Parathyroid adenoma (tissue), 2 donors: ENCODE results near the gene WNK2.

ENCODE experiments used
- H2AFZ ChIP-seq: fragments of 300-600 bp; sonication (generic); one replicate; pipeline ENCODE4 v1.7.0; 2017; ENCODE audit warnings: antibody characterized with exemption, mild to moderate bottlenecking
- H3K27ac ChIP-seq: fragments of 300-600 bp; sonication (generic); one replicate; pipeline ENCODE4 v1.7.0; 2017
- H3K27me3 ChIP-seq: fragments of 300-600 bp; sonication (generic); one replicate; pipeline ENCODE4 v1.7.0; 2017; ENCODE audit warnings: low read length; ENCODE audit not compliant: control insufficient read depth, insufficient read depth
- H3K36me3 ChIP-seq: fragments of 300-600 bp; sonication (generic); one replicate; pipeline ENCODE4 v1.7.0; 2017; ENCODE audit warnings: low read length; ENCODE audit not compliant: control insufficient read depth, insufficient read depth
- H3K4me1 ChIP-seq: fragments of 300-600 bp; sonication (generic); one replicate; pipeline ENCODE4 v1.7.0; 2017; ENCODE audit warnings: control low read depth
- H3K4me2 ChIP-seq: fragments of 300-600 bp; sonication (generic); one replicate; pipeline ENCODE4 v1.7.0; 2017; ENCODE audit warnings: low read length
- H3K4me3 ChIP-seq: fragments of 300-600 bp; sonication (generic); one replicate; pipeline ENCODE4 v1.7.0; 2017; ENCODE audit warnings: low read depth, low read length
- H3K79me2 ChIP-seq: fragments of 300-600 bp; sonication (generic); one replicate; pipeline ENCODE4 v1.7.0; 2017; ENCODE audit warnings: control low read depth
- H3K9ac ChIP-seq: fragments of 300-600 bp; sonication (generic); one replicate; pipeline ENCODE4 v1.7.0; 2017; ENCODE audit warnings: mild to moderate bottlenecking
- H3K9me3 ChIP-seq: fragments of 300-600 bp; sonication (generic); one replicate; pipeline ENCODE4 v1.7.0; 2017; ENCODE audit warnings: low read length; ENCODE audit not compliant: control insufficient read depth
- CTCF ChIP-seq: fragments of 300-600 bp; sonication (generic); IDR thresholded peaks from one replicate; pipeline ENCODE4 v1.7.0; 2017; ENCODE audit warnings: antibody characterized with exemption, mild to moderate bottlenecking
- donor health status: primary hyperparathyroidism.

The WNK2 gene

GRCh38 chr9:93164085-93164484 lies 19.9 kb upstream of the WNK2 start:
- Histone ChIP-seq H3K79me2 (no peaks in the 10 kb centered on the region), H3K27me3 (no peaks in the 10 kb centered on the region), H3K4me2 (no peak overlapping the region), H3K9me3 (no peaks in the 10 kb centered on the region), H3K9ac (no peak overlapping the region), H3K36me3 (no peaks in the 10 kb centered on the region), H2AFZ (no peak overlapping the region), H3K4me1 (no peaks in the 10 kb centered on the region), H3K4me3 (no peak overlapping the region), H3K27ac (no peak overlapping the region)
- TF ChIP-seq CTCF, result no peak

DNA sequence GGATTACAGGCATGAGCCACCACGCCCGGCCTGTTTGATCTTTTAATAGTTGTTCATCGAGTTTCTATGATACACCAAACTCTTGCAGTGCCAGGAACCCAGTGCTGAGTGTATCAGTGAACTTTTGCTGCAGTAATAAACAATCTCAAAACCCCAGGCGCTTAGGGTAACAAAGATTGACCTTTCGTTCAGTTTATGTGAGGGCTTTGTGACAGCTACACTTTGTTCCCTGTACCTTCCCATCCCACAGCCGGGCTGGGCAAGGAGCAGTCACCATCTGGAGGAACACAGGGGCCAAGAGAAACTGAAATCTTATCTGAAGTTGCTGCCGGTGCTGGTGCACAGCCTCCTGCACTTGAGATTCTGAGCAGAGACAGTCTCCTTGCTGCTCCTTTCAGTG lies 17.2 kb upstream of the WNK2 start:
- no peaks in the 10 kb centered on the region for H3K4me1 ChIP-seq
- no peak overlapping the region for H3K4me2 ChIP-seq
- no peaks in the 10 kb centered on the region for H3K27me3 ChIP-seq
- no peaks in the 10 kb centered on the region for H3K36me3 ChIP-seq
- no peaks in the 10 kb centered on the region for H3K9me3 ChIP-seq
- no peak overlapping the region for H3K27ac ChIP-seq
- H2AFZ ChIP-seq, result no peak overlapping the region
- no peak overlapping the region for H3K4me3 ChIP-seq
- H3K79me2 ChIP-seq, result no peaks in the 10 kb centered on the region
- no peak for TF ChIP-seq CTCF
- H3K9ac ChIP-seq, result no peak overlapping the region

DNA sequence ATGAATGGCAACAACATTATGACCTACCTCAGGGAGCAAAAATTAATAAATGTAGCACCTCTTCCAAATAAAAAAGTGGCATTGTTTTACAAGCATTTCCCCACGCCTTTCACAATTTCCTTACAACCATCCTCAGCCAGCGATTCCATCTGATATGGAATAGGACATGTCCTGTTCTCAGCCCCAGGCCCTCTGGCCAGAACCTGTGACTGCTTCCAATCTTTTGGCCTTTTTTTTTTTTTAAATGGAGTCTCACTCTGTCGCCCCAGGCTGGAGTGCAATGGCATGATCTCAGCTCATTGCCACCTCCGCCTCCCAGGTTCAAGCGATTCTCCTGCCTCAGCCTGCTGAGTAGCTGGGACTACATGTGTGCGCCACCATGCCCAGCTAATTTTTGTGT lies 16.8 kb upstream of the WNK2 start:
- H3K36me3 ChIP-seq, result no peaks in the 10 kb centered on the region
- no peak overlapping the region for H3K4me2 ChIP-seq
- H3K27ac ChIP-seq, result no peak overlapping the region
- no peak for TF ChIP-seq CTCF
- no peak overlapping the region for H3K9ac ChIP-seq
- H3K4me3 ChIP-seq, result no peak overlapping the region
- no peaks in the 10 kb centered on the region for H3K27me3 ChIP-seq
- H3K9me3 ChIP-seq, result no peaks in the 10 kb centered on the region
- H3K4me1 ChIP-seq, result no peaks in the 10 kb centered on the region
- H2AFZ ChIP-seq, result no peak overlapping the region
- H3K79me2 ChIP-seq, result no peaks in the 10 kb centered on the region

DNA sequence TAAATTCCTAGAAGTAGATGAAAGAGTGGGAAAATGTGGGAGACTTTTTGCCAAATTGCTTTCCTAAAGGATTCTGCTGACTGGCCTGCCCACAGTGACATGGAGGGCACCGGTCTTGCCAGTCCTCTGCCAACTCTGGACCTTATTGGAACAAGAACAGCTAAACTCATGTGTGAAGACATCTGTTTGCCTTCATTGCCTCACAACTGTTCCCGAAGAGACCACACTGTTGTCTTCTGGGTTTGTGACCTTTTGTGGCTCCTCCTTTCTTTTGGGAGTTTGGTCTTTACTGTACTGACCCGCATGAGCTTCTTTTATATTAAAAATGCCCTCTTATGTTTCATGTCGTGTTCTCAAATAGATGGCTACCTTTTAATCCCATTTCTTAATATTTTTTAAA lies 16.1 kb upstream of the WNK2 start:
- Histone ChIP-seq H3K27me3 (no peaks in the 10 kb centered on the region), H3K4me1 (no peaks in the 10 kb centered on the region), H3K27ac (no peak overlapping the region), H3K4me3 (no peak overlapping the region), H3K79me2 (no peaks in the 10 kb centered on the region), H3K9ac (no peak overlapping the region), H3K36me3 (no peaks in the 10 kb centered on the region), H3K4me2 (no peak overlapping the region), H2AFZ (no peak overlapping the region), H3K9me3 (no peaks in the 10 kb centered on the region)
- TF ChIP-seq CTCF, result no peak

- Histone ChIP-seq H3K9me3 (no peaks in the 10 kb centered on the region), H3K4me3 (no peak overlapping the region), H3K9ac (no peak overlapping the region), H3K79me2 (no peaks in the 10 kb centered on the region), H3K36me3 (no peaks in the 10 kb centered on the region), H3K4me1 (no peaks in the 10 kb centered on the region), H3K27ac (no peak overlapping the region), H3K27me3 (no peaks in the 10 kb centered on the region), H3K4me2 (no peak overlapping the region), H2AFZ (no peak overlapping the region)
- no peak for TF ChIP-seq CTCF
Measured at GRCh38 chr9:93168581-93168980, 15.4 kb upstream of the WNK2 start.
